Lower leg skin (tissue), 3 donors: Measurements from ENCODE around the gene RGS12.

ENCODE experiments used
- CTCF ChIP-seq, 3 donors: fragments of 450-650 bp; IDR thresholded peaks; one replicate each; pipeline ENCODE4 v1.5.1; 2016; ENCODE audit warnings: antibody characterized with exemption in 3 of 3, mild to moderate bottlenecking in 3 of 3, moderate library complexity in 2 of 3
- POLR2A ChIP-seq, 2 donors: fragments of 450-650 bp; IDR thresholded peaks; one replicate each; pipeline ENCODE4 v1.6.1; 2016 to 2017; ENCODE audit warnings: antibody characterized with exemption in 2 of 2, mild to moderate bottlenecking in 1 of 2, moderate library complexity in 1 of 2

DNA sequence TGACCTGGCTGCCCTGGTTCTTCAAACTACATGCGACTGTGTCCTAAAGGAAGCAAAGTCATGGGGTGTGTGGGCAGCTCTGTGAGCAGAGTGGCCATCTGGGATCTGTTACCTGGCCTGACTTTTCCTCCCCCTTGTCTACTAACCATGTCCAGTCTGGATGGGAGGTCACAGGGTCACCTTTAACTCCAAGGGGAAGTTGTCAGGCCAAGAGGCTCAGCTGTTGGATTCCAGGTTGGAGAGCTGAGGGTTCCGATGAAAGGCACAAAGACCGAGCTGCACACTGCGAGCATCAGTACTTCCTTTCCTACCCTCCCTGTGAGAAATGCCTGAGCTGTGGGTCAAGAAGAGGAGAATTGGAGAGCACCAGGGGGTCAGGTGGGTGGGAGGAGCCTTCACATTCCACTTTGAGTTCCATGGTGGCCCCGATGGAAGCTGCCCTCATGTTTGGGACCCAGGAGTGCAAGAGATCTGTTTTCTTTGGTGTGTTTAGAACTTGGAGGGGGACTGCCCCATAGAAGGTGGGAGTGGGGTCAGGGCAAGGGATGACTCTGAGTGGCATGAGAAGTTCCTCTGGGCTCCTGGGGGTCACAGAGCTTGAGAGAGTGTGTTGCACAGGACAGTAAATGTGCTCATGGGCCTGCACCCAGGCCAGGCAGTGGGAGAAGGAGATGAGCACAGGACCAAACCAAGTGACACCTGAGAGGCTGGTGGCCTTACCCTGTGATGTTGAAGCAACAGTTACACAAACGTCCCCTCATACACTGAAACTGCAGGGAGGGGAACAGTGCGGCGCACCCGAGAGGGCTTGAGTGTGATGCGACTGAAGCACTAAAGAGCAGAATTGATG lies 36.2 kb downstream of the RGS12 start:
- TF ChIP-seq CTCF (IDR thresholded peaks at IDR 0.05) (no peak), POLR2A (IDR thresholded peaks at IDR 0.05) (no peak)
